Osteoblast (primary cell): ENCODE measurements around the gene VPS13D. TPM values are rescaled to one million over a fixed set of nuclear protein-coding genes. Genes with fewer than 3 reads are reported as not detected.

Source experiments
- DNase-seq: peaks from one replicate; pipeline ENCODE4 v3.0.0; 2011; ENCODE audit warnings: low spot score, mixed read lengths; ENCODE audit not compliant: insufficient read length; ENCODE audit errors: missing footprints
- H2AFZ ChIP-seq: 2 replicates; pipeline ENCODE4 v1.6.0; 2011; ENCODE audit warnings: mild to moderate bottlenecking, low read length
- H3K27ac ChIP-seq: 2 replicates; pipeline ENCODE4 v1.5.1; 2011; ENCODE audit warnings: mild to moderate bottlenecking, low read depth, low read length, moderate library complexity
- H3K27me3 ChIP-seq: 2 replicates; pipeline ENCODE4 v1.6.0; 2012; ENCODE audit warnings: mild to moderate bottlenecking, control low read depth, inconsistent platforms, low read length, moderate library complexity; ENCODE audit not compliant: insufficient read depth
- H3K36me3 ChIP-seq: 2 replicates; pipeline ENCODE4 v1.5.1; 2011; ENCODE audit warnings: mild to moderate bottlenecking, low read length, control low read depth, moderate library complexity; ENCODE audit not compliant: insufficient read depth
- H3K4me1 ChIP-seq: 2 replicates; pipeline ENCODE4 v1.5.1; 2011; ENCODE audit warnings: mild to moderate bottlenecking, low read length, control low read depth, moderate library complexity; ENCODE audit not compliant: insufficient read depth
- H3K4me2 ChIP-seq: 2 replicates; pipeline ENCODE4 v1.6.0; 2011; ENCODE audit warnings: mild to moderate bottlenecking, low read length; ENCODE audit not compliant: insufficient read depth
- H3K4me3 ChIP-seq: fragments of 200-600 bp; sonication (generic); 3 replicates; pipeline ENCODE4 v1.5.1; 2012; ENCODE audit warnings: mild to moderate bottlenecking, low read length, inconsistent platforms; ENCODE audit not compliant: insufficient read depth
- H3K79me2 ChIP-seq: 2 replicates; pipeline ENCODE4 v1.6.0; 2012; ENCODE audit warnings: mild to moderate bottlenecking, low read length, control low read depth, inconsistent platforms; ENCODE audit not compliant: insufficient read depth
- H3K9me3 ChIP-seq: 2 replicates; pipeline ENCODE4 v1.5.1; 2011; ENCODE audit warnings: low read depth, low read length, control low read depth
- H4K20me1 ChIP-seq: 2 replicates; pipeline ENCODE4 v1.6.0; 2012; ENCODE audit warnings: mild to moderate bottlenecking, low read length, control low read depth; ENCODE audit not compliant: insufficient read depth
- total RNA-seq: library from RNA; depleted of rRNA; stranded (reverse); fragments of >200 nt; gene quantifications from 2 replicates; pipeline ENCODE4 v1.2.3, GENCODE V29; 2012
- TF ChIP-seq, protein P1 (sequence below): IDR thresholded peaks from 2 replicates; pipeline ENCODE4 v1.5.1; 2011; ENCODE audit warnings: mild to moderate bottlenecking, low read depth, low read length, moderate library complexity; ENCODE audit errors: extremely low read depth

Gene VPS13D
- total RNA-seq, 1 donor: 48.5 TPM

DNA sequence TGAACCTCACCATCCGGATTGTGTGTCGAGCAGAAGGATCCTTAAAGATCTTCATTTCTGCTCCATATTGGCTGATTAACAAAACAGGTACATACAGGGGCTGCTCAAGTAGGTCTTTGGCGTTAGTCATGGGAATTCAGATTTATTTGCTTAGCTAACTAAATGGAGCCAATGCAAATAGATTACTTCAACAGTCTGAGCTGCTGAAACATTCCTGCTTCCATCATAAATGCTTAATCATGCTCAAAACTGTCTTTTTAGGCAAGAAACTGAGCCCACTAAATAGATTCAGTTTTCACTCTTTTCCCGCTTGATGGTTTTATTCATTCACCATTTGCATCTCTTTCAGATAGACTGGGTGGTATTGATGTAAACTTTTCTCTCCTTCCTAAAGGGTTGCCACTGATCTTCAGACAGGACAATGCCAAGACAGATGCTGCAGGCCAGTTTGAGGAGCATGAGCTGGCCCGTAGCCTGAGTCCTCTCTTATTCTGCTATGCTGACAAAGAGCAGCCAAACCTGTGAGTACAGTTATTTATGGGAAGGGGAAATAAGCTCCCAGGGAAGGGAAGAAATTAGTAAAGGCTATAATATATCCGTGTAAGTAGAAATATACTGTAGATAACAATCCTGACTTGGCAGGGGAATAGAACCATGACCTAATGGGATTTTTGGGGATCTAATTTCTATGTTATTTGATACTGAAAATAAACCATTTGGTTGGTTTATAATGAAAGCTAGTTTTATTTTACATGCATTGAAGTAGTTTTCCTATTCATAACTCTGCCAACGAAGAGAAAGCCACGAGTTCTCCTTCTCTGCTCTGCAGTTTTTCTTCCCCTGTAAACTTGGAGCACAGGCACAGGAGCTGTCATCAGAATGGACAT, 126.4 kb downstream of the VPS13D start:
- Histone ChIP-seq H3K27me3 (no peaks in the 10 kb centered on the region), H3K4me2 (peak overlapping the region; percentile 70), H3K27ac (peak overlapping the region; percentile 95), H3K79me2 (no peaks in the 10 kb centered on the region), H4K20me1 (no peaks in the 10 kb centered on the region), H3K4me1 (peaks cover 25% of the 10 kb centered on the region), H2AFZ (peak overlapping the region; percentile 27), H3K9me3 (no peaks in the 10 kb centered on the region), H3K36me3 (peaks cover 19% of the 10 kb centered on the region), H3K4me3 (peak overlapping the region; percentile 32)
- TF ChIP-seq, protein P1, sequence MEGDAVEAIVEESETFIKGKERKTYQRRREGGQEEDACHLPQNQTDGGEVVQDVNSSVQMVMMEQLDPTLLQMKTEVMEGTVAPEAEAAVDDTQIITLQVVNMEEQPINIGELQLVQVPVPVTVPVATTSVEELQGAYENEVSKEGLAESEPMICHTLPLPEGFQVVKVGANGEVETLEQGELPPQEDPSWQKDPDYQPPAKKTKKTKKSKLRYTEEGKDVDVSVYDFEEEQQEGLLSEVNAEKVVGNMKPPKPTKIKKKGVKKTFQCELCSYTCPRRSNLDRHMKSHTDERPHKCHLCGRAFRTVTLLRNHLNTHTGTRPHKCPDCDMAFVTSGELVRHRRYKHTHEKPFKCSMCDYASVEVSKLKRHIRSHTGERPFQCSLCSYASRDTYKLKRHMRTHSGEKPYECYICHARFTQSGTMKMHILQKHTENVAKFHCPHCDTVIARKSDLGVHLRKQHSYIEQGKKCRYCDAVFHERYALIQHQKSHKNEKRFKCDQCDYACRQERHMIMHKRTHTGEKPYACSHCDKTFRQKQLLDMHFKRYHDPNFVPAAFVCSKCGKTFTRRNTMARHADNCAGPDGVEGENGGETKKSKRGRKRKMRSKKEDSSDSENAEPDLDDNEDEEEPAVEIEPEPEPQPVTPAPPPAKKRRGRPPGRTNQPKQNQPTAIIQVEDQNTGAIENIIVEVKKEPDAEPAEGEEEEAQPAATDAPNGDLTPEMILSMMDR: no peak
- DNase-seq: peak; percentile 82

DNA sequence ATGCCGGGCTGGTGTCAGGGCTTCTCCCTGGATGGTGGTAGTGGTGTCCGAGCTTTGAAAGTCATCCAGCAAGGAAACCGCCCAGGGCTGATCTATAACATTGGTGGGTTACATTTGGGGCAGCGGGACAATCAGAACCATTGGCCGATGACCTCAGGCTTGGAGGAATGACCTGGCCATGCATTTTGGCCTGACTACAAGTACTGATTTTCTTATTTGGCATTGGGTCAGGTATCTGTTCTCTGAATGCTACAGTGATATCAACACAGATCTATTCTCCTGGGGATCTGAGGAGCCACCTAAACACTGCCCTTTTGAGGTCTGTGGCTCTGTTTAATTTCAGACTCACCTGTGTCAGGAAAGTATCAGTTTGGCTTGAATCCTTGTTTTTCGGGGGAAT, 128.7 kb downstream of the VPS13D start:
- TF ChIP-seq, protein P1: no peak
- no peak for DNase-seq
- no peak overlapping the region for H3K4me2 ChIP-seq
- H3K4me1 ChIP-seq: peaks cover 25% of the 10 kb centered on the region
- H3K27me3 ChIP-seq: no peaks in the 10 kb centered on the region
- no peak overlapping the region for H2AFZ ChIP-seq
- H3K27ac ChIP-seq: no peak overlapping the region
- H3K9me3 ChIP-seq: no peaks in the 10 kb centered on the region
- H3K4me3 ChIP-seq: no peak overlapping the region
- H4K20me1 ChIP-seq: no peaks in the 10 kb centered on the region
- H3K36me3 ChIP-seq: peaks cover 30% of the 10 kb centered on the region
- no peaks in the 10 kb centered on the region for H3K79me2 ChIP-seq

DNA sequence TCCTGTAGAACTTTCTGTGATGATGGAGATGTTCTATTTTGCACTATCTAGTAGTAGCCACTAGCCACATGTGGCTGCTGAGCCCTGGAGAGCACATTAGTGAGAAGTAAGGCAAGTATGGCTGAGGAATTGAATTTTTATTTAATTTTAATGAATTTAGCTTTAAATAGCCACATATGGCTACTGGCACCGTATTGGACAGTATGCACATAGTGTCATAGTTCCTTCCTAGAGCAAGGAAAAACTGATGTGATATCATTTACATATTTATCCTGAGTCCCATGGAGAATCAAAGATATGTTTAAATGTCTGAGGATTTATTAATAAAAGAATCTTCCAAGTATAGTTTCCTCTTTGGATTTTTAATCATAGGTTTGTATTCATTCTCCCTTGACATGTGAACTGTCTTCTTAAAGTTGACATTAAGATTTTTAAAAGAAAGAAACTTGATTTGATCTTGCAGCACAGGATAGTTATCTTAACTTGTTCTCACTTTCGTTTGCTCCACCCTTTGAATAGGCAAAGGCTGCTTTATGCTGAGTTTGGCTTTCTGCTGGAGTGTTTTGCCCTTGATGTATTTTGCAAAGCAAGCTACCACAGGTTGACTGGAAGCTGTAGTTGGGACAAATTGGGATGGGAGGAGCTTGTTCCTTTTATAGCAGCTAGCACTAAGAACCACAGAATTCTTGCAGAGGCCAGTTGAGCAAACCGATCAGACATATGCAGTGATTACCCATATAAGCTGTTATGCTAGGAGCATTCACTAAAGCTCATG, 129.7 kb downstream of the VPS13D start:
- TF ChIP-seq, protein P1: no peak
- H3K4me3 ChIP-seq: no peak overlapping the region
- peaks cover 25% of the 10 kb centered on the region for H3K4me1 ChIP-seq
- H2AFZ ChIP-seq: no peak overlapping the region
- H4K20me1 ChIP-seq: no peaks in the 10 kb centered on the region
- no peak overlapping the region for H3K27ac ChIP-seq
- H3K9me3 ChIP-seq: no peaks in the 10 kb centered on the region
- DNase-seq: no peak
- no peaks in the 10 kb centered on the region for H3K79me2 ChIP-seq
- peaks cover 34% of the 10 kb centered on the region for H3K36me3 ChIP-seq
- no peaks in the 10 kb centered on the region for H3K27me3 ChIP-seq
- no peak overlapping the region for H3K4me2 ChIP-seq

DNA sequence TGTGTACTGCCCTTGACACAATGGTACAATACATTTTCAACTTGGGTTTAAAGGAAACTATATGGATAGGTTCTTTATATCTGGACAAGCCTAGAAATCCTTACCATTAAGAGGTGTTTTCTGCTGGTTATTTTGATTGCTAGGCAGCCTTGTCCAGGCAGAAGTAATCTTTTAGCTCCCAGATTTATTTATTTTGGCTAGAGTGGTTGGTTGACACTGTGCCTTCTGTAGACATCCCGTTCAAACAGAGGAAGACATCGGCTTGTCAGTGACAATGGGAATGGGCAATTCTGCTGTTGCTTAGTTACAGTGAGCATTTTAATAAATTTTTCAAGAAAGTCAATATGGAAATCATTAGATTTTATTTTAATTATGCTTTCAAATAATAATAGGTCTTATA, 138.8 kb downstream of the VPS13D start:
- peaks cover 25% of the 10 kb centered on the region for H3K36me3 ChIP-seq
- TF ChIP-seq, protein P1: no peak
- no peak overlapping the region for H3K4me2 ChIP-seq
- H2AFZ ChIP-seq: no peak overlapping the region
- no peaks in the 10 kb centered on the region for H3K9me3 ChIP-seq
- no peak overlapping the region for H3K27ac ChIP-seq
- no peaks in the 10 kb centered on the region for H3K27me3 ChIP-seq
- H3K4me3 ChIP-seq: no peak overlapping the region
- no peaks in the 10 kb centered on the region for H3K4me1 ChIP-seq
- DNase-seq: no peak
- no peaks in the 10 kb centered on the region for H3K79me2 ChIP-seq
- H4K20me1 ChIP-seq: no peaks in the 10 kb centered on the region
